ENCODE results near the gene HES3. TPM values are rescaled to one million over a fixed set of nuclear protein-coding genes. Genes with fewer than 3 reads are reported as not detected.

The HES3 gene
- total RNA-seq, 4 donors from 2014 or later: not detected

DNA sequence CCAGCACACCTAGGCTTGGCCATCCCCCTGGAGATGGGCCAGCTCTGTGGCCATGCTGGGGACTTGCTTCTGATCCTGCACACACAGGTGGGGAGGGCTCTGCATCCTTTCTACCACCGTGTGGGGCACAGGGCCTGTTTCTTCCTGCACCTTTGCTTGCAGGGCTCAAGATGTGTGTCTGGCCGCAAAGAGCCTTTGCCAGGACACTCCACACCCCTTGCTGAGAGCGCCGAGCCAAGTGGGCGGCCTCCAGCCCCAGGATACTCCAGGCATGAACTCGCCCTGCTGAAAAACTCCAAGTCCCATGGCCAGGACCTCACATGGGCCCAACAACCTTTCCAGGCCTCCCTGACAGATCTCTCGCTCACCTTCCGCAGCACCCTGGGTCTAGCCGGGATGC is 28.5 kb downstream of the HES3 start:
- Histone ChIP-seq H3K27ac (no peak overlapping the region), H3K4me3 (no peak overlapping the region), H3K9me3 (no peaks in the 10 kb centered on the region), H3K4me1 (peaks cover 3 to 5% of the 10 kb centered on the region in 2 donors), H3K36me3 (no peaks in the 10 kb centered on the region), H3K27me3 (no peaks in the 10 kb centered on the region)
- intact Hi-C loops (cut with DNase I; ENCODE audit: low total_unique reads): no loop called here
- DNase-seq: no peak
- TF ChIP-seq, protein P1, sequence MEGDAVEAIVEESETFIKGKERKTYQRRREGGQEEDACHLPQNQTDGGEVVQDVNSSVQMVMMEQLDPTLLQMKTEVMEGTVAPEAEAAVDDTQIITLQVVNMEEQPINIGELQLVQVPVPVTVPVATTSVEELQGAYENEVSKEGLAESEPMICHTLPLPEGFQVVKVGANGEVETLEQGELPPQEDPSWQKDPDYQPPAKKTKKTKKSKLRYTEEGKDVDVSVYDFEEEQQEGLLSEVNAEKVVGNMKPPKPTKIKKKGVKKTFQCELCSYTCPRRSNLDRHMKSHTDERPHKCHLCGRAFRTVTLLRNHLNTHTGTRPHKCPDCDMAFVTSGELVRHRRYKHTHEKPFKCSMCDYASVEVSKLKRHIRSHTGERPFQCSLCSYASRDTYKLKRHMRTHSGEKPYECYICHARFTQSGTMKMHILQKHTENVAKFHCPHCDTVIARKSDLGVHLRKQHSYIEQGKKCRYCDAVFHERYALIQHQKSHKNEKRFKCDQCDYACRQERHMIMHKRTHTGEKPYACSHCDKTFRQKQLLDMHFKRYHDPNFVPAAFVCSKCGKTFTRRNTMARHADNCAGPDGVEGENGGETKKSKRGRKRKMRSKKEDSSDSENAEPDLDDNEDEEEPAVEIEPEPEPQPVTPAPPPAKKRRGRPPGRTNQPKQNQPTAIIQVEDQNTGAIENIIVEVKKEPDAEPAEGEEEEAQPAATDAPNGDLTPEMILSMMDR (IDR thresholded peaks at IDR 0.05): no peak
- no peak for TF ChIP-seq POLR2A (IDR thresholded peaks at IDR 0.05)

DNA sequence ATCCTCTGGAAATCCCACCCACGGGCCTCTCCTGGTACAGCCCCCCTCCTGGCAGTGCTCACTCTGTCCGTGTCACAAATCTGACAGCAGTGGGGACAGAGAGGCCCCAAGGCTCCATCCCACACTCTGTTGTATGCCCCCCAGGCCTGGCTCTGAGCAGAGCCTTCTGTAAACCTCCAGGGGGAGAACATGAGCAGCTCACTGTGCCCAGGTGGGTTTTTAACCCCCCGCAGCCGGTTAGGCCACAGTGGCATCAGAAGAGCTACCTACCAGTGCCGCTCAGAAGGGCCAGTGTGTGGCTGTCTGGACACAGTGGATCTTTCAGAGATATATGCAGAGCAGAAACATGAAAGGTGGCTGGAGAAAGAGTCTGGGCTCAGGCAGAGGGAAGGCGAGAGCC is 28.9 kb downstream of the HES3 start:
- H3K27me3 ChIP-seq: no peaks in the 10 kb centered on the region
- H3K27ac ChIP-seq: peak overlapping the region in 1 of 2 donors; percentile 10
- no peaks in the 10 kb centered on the region for H3K9me3 ChIP-seq
- peaks cover 3 to 5% of the 10 kb centered on the region in 2 donors for H3K4me1 ChIP-seq
- DNase-seq: no peak
- TF ChIP-seq, protein P1 (IDR thresholded peaks at IDR 0.05): no peak
- TF ChIP-seq POLR2A (IDR thresholded peaks at IDR 0.05): no peak
- no peak overlapping the region for H3K4me3 ChIP-seq
- H3K36me3 ChIP-seq: no peaks in the 10 kb centered on the region
- intact Hi-C loops (cut with DNase I; ENCODE audit: low total_unique reads): no loop called here

DNA sequence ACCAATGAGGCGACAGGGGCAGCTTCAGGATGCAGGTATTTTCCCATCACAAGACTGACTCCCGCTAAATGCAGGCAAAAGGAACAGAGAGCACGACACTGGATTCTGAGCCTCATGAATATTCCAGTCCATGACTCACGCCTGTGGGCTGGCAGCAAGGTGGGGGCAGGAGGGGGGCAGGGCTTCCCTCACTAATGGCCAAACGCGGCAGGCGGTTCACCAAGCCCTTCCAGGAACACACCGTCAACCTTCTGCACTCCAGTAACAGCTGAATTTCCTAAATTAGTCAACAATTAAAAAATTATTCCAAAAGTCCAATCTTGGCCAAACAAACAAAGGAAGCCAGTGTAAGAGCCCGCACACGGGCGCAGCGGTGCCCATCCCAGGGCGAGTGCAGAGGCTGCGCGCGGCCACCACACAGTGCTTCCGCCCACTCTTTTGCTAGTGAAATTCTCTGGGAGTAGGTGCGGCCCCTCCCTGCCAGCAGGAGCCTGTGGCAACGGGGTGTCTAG is 29.5 kb downstream of the HES3 start:
- TF ChIP-seq POLR2A (IDR thresholded peaks at IDR 0.05): no peak
- TF ChIP-seq, protein P1 (IDR thresholded peaks at IDR 0.05): no peak
- intact Hi-C loops (cut with DNase I; ENCODE audit: low total_unique reads): no loop called here
- H3K27ac ChIP-seq: peak overlapping the region in 1 of 2 donors; percentile 10

DNA sequence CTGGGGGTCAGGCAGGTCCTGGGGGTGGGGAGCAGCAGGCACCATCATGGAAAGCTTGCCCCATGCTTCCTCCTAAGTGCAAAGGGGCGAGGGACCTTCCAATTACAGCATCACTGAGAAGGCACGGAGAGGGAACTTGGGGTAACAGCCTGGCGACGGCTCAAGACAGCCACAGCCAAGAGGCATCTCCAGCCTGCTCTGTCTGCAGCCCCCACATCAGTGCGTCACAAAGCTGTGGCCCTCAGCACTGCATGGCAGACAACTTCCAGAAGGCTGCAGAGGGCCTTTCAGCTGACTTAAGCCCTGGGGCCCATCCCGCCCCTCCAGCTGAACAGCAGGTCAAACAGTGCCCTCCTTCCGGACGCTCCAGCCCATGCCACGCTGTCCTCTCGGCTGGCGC is 30.1 kb downstream of the HES3 start:
- H3K36me3 ChIP-seq: no peaks in the 10 kb centered on the region
- H3K9me3 ChIP-seq: no peaks in the 10 kb centered on the region
- no peaks in the 10 kb centered on the region for H3K27me3 ChIP-seq
- intact Hi-C loops (cut with DNase I; ENCODE audit: low total_unique reads): no loop called here
- no peak for TF ChIP-seq POLR2A (IDR thresholded peaks at IDR 0.05)
- TF ChIP-seq, protein P1 (IDR thresholded peaks at IDR 0.05): no peak
- DNase-seq: no peak
- H3K4me3 ChIP-seq: no peak overlapping the region
- no peak overlapping the region for H3K27ac ChIP-seq
- peaks cover 3 to 5% of the 10 kb centered on the region in 2 donors for H3K4me1 ChIP-seq

More for the DNA sequence above, 29.5 kb downstream of the HES3 start:
- peak; percentile 56 to 67 for DNase-seq
- Histone ChIP-seq H3K4me1 (peaks cover 3 to 5% of the 10 kb centered on the region in 2 donors), H3K27me3 (no peaks in the 10 kb centered on the region), H3K4me3 (no peak overlapping the region), H3K36me3 (no peaks in the 10 kb centered on the region), H3K9me3 (no peaks in the 10 kb centered on the region)

DNA sequence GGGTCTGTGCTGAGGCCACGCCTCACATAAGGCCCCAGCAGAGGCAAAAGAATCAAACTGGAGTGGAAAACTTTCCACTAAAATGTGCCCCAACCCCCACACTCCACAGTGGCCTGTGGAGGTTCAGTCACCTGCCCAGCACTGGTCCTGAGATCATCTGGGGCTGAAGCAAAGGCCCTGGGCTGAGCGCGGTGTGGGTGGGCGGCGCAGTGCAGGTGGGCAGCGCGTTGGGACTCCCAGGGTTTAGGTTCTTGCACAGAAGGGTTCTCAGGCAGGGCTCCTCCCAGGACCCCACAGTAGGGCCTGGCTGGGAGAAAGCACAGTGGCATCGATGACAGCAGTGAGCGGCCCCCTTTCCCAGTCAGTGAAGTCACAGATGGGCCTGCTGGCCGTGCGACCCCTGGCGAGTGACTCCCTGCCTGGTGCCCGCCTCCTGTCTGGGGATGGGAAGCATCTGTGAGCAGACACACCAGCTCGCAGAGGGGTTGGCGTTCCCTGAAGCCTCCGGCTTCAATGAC is 30.7 kb downstream of the HES3 start:
- no peak for DNase-seq
- H3K27me3 ChIP-seq: no peaks in the 10 kb centered on the region
- no peak overlapping the region for H3K4me3 ChIP-seq
- H3K4me1 ChIP-seq: peaks cover 3 to 5% of the 10 kb centered on the region in 2 donors
- no peaks in the 10 kb centered on the region for H3K9me3 ChIP-seq
- H3K27ac ChIP-seq: no peak overlapping the region
- TF ChIP-seq, protein P1 (IDR thresholded peaks at IDR 0.05): no peak
- TF ChIP-seq POLR2A (IDR thresholded peaks at IDR 0.05): no peak
- no peaks in the 10 kb centered on the region for H3K36me3 ChIP-seq
- intact Hi-C loops (cut with DNase I; ENCODE audit: low total_unique reads): no loop called here

Measured in uterus (tissue), 4 donors.